DMS53 treated with DMSO at 0.1 percent for 48 hours (cell line): Measurements from ENCODE around the gene NHLH1.

ENCODE experiments used
- DNase-seq: peaks from one replicate; lab custom pipeline; 2025; ENCODE audit not compliant: unreplicated experiment; lab: John Stamatoyannopoulos, UW

The NHLH1 gene

GRCh38 chr1:160409486-160409885 lies 42.6 kb downstream of the NHLH1 start:
- no peak for DNase-seq

DNA sequence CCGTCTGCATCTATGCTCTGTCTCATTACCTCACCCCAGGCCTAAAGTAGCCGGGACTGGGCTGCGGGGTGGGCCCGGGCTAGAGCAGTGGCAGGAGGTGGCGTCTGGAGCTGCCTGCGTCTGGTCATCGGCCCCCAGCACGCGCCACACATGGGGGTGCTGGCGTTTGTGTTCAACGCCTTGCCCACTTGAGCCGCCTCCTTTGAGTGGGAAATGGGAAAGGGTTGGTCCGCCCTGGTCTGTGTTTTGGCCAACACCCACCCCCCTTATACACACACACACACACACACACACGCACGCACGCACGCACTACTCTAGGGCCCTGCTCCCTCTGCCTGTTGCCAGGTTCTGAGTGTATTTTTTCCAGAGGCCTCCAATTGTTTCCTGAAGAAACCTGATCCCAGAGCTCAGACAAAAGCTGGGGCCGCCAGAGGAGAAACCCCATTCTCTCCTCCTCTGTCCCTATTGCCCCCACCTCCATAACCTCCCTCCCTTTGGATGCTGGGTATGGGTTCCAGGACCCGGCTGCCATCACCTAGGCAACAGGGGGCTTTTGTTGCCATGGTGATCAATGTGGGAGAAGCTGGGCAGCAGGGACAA lies 43.6 kb downstream of the NHLH1 start:
- no peak for DNase-seq

DNA sequence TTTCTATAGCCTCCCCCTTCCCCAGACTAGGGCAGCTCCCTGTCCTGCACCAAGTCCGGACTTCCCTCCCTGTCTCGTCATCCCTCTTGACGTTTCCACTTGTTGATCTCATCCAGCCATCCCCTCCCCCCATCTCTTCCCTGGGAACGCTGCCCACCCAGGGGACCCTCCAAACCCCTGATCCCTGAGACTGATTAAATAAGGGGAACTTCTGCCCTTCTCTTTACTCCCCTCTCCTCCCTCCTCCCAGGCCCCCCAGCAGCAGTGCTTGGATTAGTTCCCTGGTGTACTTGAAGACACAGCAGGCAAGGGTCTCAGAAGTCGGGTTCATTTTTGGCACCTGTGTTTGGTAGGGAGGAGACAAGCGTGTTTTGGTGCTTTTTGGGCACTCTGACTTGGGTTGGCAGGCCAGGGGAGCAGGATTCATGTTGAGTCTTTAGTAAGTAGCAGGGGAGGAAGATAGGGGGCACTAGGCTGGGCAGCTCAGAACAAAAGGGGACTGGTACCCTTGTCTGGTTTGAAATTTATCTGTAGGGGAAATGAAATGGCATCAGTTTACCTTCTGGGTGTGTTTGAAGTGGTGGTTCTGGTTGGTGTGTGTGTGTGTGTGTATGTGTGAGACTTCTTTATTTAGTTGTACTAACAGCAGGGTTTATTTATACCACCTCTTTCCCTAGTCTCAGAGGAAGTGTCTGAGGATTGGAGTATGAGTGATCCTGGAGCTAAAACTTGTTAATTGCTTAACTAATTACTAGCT lies 44.6 kb downstream of the NHLH1 start:
- no peak for DNase-seq

DNA sequence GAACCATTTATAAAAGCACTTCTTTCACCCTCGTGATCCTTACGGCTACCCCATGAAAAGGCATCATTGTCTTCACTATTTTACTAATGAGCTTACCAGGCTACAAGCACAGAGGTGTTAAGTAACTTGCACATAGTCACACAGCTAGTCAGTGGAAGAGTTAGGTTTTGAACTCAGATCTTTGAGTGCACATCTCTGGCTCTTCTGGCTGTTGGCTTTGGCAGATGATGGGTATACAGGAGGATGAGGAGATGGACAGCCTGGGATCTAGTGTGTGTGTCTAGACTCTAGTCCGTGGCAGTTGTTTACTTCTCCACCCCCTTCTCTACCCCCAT lies 45.1 kb downstream of the NHLH1 start:
- DNase-seq, result no peak

DNA sequence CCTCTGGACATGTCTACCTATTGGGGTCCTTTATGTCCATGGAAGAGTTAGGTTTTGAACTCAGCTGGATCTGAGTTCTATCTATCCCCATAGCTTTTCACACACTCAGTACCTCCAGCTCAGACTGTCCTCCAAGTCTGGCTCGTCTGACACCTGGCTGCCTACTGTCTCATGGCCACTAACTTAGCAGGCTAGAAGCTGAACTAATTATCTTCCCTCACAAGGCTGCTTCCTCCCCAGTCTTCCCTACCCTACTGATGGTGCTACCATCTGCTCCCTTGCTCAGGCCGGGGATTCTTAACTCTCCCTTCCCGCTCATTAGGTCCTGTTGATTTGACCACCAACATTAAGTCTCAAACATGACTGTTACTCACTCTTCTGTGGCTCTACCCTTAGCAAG lies 46.8 kb downstream of the NHLH1 start:
- DNase-seq, result no peak

DNA sequence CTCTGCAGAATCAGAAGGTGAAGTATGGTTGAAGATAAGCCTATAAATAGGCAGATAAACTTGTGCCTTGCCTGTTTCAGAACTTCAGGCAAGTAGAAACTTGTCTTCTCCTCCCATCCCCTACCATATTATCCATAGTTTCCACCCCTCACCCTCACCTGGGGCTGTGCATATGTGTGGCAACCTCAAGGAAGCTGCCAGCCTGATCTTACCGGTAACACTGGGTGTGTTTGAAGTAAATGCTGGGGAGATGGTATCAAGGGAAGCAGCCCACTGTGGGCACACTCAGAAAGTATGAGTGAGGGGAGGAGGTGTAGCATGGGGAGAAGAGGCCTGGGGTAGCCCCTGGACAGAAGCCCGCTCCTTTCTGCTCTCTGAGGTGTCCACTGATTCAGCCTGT lies 48.0 kb downstream of the NHLH1 start:
- no peak for DNase-seq

- no peak for DNase-seq
These were observed 48.9 kb downstream of the NHLH1 start for GRCh38 chr1:160415696-160416290.

GRCh38 chr1:160416369-160416768 lies 49.5 kb downstream of the NHLH1 start:
- peak; percentile 16 for DNase-seq

DNA sequence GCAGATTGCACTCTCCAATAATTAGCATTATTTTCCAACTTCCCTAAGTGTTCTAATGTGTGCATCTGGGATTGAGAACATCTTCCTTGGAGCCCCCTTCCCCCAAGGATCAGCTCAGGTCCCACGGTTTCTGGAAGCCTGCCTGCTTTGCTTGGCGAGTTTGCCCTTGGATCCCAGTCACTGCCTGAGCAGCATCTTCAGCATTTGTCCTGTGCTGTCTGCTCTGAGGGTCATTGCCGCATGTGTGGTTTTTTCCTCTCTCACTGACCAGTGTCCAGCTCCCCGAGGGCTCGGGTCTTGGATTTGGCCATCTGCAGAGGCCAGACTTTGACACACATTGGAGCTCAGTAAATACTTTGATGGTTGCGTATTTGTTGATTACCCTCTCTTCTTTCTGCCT lies 51.6 kb downstream of the NHLH1 start:
- no peak for DNase-seq

DNA sequence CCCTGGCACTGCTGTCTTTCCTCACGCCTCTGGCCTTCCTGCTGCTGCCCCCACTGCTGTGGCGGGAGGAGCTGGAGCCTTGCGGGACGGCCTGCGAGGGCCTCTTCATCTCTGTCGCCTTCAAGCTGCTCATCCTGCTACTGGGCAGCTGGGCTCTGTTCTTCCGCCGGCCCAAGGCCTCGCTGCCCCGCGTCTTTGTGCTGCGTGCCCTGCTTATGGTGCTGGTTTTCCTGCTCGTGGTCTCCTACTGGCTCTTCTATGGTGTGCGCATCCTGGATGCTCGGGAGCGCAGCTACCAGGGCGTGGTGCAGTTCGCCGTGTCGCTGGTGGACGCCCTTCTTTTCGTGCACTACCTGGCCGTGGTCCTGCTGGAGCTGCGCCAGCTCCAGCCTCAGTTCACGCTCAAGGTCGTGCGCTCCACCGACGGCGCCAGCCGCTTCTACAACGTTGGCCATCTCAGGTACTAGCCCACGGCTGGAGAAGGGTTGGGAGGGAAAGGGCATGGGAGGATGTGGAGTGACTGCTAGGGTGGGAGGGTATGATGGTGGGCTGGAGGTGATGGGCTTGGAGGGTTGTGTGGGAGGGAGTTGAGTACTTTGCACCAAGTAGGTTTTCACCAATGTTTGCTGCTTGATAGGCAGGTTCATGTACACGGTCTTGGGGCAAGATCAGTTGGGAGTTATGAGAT lies 52.4 kb downstream of the NHLH1 start:
- DNase-seq, result no peak

DNA sequence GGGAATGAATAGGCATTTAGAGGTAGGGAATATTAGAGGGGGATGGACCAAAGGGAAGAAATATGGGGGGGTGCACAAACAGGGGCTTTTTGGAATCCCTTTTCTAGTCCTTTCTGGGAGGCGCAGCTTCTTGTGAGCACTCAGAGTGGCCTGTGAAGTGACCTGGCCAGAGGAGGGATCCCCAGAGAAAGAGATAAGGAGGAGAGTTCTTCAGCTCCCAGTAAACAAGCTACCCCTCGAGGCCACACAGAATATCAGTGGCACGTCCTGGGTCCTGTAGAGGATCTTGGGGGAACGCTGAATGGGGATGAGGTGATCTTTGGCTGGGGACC lies 52.9 kb downstream of the NHLH1 start:
- DNase-seq, result no peak

DNA sequence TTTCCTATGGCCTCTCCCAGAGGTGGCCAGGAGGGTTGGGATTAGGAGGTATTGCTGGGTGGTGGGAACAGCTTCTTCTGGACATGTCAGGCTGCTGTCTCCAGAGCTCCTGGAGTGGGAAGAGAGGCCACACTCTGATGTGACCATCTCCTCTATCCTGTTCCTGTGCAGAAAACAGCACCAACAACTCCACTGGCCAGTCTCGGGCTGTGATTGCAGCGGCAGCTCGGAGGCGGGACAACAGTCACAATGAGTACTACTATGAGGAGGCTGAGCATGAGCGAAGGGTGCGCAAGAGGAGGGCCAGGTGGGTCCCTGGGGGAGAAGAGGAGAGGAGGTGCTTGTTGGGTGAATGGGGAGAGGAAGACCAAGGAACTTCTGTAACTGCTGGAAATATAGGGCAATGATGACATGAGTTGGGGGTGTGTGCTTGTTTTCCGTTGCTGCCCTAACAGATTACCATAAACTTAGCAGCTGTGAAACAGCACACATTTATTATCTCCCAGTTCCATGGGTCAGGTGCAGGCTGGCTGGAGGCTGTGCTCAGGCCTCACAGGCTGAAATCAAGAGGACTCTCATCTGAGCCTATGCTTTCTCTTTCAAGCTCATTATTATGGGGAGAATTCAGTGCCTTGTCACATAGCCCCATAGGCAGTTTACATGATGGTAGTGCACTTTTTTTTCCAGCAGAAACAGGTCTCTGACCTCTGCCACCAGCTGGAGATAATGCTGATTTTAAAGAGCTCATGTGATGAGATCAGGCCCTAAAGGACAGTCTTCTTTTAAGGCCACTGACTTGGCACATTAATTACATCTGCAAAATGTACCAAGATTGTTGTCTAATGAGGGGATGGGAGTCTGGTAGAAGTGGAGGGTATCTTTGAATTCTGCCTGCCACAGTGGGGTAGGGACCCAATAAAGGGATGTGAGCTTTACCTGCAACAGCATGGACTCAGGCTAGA lies 54.3 kb downstream of the NHLH1 start:
- DNase-seq, result no peak

DNA sequence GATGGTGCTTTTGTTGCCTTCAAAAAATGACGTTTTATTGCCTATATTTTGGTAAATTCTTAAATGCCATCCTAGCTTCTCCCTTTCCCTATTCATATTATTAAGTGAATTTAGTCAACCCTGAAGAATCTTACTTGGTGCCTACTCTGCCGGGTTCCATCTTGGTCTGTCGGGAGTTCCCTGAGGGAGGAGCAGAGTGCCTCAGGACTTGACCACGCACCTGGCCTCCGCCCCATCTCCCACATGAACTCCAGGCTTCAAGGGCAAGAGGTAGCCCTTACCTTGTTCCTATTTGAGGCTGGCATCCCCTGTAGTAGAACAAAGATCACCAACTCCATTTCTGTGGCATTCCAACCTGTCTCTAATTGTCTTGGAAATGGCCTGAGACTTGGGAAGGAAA lies 55.0 kb downstream of the NHLH1 start:
- no peak for DNase-seq
